Measurements from ENCODE around the gene LSM2.

DNA sequence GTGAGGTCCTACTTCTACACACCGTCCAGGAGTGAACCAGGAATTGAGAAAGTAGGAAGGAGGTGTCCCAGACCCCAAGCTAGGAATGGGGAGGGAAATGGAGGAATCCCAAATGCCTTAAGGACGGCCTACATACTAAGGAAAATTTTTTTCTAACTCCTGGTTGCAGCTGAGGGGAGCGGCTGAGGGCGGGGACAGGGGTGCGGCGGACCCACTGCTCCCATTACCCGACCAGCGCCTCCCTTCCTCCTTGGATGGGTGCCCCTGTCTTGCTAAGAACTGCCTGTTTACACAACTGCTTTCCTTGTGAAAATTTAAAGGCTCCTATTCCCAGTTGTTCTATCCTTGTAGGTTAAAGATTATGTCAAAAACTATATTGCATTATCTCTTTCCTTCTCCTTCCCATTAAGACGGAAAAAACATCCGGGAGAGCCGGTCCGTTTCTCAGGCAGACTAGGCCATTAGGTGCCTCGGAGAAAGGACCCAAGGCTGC is 20.1 kb upstream of the LSM2 start:
- TF ChIP-seq POLR2A (IDR thresholded peaks at IDR 0.05): peak; percentile 37 to 88
- TF ChIP-seq, protein P1, sequence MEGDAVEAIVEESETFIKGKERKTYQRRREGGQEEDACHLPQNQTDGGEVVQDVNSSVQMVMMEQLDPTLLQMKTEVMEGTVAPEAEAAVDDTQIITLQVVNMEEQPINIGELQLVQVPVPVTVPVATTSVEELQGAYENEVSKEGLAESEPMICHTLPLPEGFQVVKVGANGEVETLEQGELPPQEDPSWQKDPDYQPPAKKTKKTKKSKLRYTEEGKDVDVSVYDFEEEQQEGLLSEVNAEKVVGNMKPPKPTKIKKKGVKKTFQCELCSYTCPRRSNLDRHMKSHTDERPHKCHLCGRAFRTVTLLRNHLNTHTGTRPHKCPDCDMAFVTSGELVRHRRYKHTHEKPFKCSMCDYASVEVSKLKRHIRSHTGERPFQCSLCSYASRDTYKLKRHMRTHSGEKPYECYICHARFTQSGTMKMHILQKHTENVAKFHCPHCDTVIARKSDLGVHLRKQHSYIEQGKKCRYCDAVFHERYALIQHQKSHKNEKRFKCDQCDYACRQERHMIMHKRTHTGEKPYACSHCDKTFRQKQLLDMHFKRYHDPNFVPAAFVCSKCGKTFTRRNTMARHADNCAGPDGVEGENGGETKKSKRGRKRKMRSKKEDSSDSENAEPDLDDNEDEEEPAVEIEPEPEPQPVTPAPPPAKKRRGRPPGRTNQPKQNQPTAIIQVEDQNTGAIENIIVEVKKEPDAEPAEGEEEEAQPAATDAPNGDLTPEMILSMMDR (IDR thresholded peaks at IDR 0.05): no peak
